Rectal smooth muscle tissue (tissue), 1 donor: ENCODE measurements around the gene AFAP1L2.

ENCODE experiments used
- H3K27ac ChIP-seq: one replicate; pipeline ENCODE4 v1.7.0; 2013; ENCODE audit warnings: low read depth, low read length, inconsistent platforms
- H3K27me3 ChIP-seq: one replicate; pipeline ENCODE4 v1.7.0; 2013; ENCODE audit warnings: low read length; ENCODE audit not compliant: control insufficient read depth, insufficient read depth
- H3K36me3 ChIP-seq: one replicate; pipeline ENCODE4 v1.7.0; 2013; ENCODE audit warnings: low read length; ENCODE audit not compliant: control insufficient read depth, insufficient read depth
- H3K4me1 ChIP-seq: one replicate; pipeline ENCODE4 v1.7.0; 2013; ENCODE audit warnings: low read length; ENCODE audit not compliant: control insufficient read depth, insufficient read depth
- H3K4me3 ChIP-seq: one replicate; pipeline ENCODE4 v1.7.0; 2013; ENCODE audit warnings: low read length
- H3K9ac ChIP-seq: one replicate; pipeline ENCODE4 v1.7.0; 2013; ENCODE audit warnings: low read length

AFAP1L2 gene

DNA sequence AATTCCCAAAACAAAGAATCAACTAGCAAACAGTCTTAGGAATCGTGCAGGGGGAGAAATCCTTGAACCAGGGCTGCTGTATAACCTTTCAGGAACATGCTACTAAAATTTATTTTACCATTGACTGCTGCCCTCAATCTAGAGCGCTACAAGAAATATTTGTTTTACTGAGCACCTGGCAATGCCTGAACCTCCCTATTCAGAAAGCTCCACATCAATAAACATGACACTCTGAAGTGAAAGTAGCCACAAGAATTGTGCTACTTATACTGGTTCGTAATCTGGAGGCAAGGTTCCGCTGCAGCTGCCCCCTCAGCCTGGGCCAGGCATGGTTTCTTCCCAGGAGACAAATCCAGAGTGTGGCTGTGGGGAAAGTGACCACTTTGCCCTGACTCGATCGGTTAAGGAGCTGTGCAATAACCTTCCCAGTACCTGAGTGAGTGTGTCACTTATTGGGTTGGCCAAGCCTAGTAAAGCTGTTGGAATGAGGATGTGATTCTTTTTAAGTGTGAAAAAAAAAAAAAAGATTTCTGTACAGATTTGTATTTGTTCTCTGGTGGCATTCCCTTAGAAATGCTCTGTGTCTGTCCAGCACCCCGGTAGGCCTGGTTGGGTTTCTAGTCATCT, 157.5 kb downstream of the AFAP1L2 start:
- no peak overlapping the region for H3K9ac ChIP-seq
- no peak overlapping the region for H3K27ac ChIP-seq
- peaks cover 10% of the 10 kb centered on the region for H3K27me3 ChIP-seq
- no peak overlapping the region for H3K4me3 ChIP-seq
- no peaks in the 10 kb centered on the region for H3K36me3 ChIP-seq
- no peaks in the 10 kb centered on the region for H3K4me1 ChIP-seq

DNA sequence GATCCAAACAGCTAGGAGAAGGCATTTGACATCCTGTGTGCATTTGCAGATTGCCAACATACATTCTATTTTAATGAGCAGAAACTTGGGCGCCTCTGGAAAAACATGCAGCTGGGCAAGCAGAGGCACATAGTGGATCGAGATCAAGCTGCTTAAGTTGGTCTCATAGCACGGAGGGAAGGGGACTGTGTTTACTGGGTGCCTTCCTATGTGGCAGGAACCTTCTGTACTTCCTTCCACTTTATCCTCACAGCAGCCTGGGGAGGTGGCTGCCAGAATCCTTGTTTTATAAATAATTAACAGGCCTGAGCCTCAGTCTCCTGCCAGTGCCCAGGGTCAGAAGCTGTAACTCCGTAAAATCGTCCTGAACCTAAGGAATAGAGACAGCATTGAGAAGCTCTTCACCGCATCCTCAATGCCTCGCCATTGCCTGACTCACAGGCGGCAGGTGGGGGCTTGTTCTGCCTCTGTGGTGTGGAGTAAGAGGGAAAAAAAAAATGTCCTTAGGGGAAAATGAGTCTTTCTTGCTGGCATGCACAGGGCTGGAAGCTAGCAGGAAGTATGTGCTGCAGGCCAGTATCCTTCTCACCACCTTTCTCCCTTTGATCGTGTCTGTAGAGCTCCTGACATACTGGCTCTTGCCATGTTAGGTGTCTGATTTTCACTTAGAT, 159.0 kb downstream of the AFAP1L2 start:
- Histone ChIP-seq H3K36me3 (no peaks in the 10 kb centered on the region), H3K27ac (no peak overlapping the region), H3K4me1 (no peaks in the 10 kb centered on the region), H3K27me3 (peaks cover 10% of the 10 kb centered on the region), H3K4me3 (no peak overlapping the region), H3K9ac (no peak overlapping the region)
